Stimulated activated CD8-positive, alpha-beta memory T cell treated with anti-CD3 and anti-CD28 coated beads, Interleukin-12 subunit alpha, Interleukin-12 subunit beta, amount 100 ng/mL, for 4 hours (primary cell): ENCODE measurements around the gene NCAN.

Source experiments
- DNase-seq: peaks from one replicate; pipeline ENCODE4 v3.0.0-alpha.2; 2020; ENCODE audit warnings: low read depth

NCAN gene

DNA sequence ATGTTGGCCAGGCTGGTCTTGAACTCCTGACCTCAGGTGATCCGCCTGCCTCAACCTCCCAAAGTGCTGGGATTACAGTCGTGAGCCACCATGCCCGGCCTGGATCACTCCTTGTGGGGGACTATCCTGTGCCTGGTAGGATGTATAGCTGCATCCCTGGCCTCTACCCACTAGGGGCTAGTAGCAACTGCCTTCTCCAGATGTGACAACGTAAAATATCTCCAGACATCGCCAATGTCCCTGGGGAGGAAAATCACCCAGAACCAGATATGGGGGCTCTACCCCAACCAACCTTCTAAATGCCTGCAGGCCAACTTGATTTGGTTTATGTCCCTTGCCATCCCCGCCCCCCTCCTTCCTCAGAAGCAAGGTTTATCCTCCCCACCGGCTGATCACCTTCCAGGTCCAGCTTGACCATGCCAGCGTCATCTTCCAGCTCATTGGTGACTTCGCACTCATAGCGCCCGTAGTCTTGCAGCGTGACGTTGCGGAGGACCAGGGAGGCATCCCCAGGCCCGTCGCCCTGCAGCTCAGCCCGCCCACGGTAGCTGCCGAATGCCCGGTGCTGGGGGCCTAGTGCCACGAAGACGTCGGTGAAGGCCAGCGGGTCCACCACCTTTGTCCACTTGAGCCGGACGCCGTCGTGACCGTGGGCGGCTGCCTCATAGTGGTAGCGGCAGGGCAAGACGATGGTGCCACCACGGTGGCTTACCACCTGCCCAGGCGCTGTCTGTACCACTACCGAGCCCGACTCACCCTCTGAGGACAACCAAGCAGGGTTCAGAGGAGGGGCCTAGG, 48.9 kb downstream of the NCAN start:
- DNase-seq: no peak

DNA sequence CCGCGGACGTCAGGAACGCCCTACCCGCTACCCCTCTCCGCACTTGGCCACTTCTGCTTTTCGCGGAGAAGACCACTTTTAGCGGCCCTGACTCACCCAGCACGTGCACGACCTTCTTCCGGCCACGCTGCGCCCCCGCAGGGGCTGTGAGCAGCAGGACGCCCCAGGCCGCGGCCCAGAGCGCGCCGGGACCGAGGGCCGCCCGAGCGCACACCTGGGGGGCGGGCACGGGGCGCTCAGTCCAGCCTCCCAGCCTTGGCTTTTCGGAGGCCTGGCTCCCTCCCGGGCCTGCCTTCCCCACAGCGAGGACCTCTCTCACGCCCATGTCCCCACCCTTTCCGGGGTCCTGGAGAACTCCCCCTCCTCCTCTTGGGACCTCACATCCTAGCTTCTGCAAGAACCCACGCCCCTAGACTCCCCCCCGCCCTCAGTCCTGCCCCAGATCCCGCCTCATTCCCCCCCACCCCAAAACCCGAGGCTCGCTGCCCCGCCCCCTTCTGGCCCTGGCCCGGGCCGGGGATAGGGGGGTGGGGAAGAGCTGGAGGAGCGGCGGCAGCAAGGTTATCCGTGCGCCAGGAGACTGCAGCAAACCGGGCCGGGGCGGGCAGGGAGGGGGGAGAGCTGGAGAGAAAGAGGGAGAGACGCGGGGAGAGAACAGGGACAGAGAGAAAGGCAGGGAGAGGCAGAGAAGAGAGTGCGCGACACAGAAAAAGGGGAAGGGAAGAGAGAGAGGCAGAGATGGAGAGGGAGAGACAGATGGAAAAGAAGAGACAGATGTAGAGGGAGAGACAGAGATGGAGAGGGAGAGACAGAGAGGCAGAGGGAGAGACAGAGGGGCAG, 49.8 kb downstream of the NCAN start:
- no peak for DNase-seq

DNA sequence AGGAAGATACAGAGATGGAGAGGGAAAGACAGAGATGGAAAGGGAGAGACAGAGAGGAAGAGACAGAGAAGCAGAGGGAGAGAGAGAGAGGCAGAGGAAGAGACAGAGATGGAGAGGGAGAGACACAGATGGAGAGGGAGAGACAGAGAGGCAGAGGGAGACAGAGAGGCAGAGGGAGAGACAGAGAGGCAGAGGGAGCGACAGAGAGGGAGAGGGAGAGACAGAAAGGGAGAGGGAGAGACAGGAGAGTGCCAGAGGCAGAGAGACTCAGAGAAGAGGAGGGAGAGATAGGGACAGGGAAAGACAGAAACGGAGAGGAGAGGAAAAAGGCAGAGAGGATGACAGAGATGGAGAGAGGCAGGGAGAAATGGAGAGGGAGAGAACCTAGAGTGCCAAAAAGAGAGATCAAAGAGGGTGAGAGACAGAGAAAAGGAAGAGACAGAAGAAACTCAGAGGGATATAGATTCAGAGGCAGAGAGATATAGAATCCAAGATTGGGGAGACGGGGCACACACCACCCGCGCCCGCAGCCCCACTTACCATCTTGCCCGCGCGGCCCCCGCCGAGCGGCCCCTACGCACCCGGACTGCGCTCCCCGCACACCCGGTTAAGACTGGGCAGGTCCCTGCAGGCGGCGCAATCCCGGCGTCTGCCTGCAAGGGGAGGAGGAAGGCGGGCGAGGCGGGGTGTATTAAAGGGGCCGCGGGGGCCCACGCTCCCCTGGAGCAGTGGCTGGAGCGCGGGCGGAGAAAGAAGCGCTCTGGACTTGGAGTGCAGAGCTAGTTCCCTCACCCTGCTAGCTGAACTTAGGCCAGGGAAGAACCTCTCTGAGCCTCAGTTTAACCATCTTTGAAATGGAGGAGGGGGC, 50.7 kb downstream of the NCAN start:
- DNase-seq: no peak

DNA sequence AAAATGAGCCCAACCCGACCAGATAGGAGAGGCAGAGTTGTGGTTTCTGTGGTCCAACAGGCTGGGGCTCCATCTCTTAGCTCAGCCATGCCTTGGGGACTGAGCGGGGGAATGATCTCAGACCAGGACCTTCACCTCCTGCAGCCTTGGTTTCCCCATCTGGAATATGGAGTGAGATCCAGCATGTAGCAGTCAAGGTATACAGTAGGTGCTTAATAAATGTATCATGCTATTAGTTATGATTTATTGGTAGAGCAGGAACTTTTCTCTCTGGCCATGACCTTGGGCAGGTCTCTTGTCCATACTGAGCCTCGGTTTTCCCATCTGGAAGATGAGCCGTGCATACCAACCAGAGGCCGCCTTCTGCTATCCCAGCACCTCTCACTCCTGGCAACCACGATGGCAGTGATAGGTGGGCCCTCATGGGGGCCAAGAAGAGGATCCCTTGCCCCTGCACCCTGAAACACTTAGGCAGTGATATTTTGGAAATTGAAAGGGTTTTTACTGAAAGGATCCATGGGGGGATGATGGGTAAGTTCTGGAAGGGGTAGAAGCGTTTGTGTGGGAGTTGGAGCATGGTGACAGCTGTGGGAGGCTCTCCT, 52.2 kb downstream of the NCAN start:
- DNase-seq: no peak

DNA sequence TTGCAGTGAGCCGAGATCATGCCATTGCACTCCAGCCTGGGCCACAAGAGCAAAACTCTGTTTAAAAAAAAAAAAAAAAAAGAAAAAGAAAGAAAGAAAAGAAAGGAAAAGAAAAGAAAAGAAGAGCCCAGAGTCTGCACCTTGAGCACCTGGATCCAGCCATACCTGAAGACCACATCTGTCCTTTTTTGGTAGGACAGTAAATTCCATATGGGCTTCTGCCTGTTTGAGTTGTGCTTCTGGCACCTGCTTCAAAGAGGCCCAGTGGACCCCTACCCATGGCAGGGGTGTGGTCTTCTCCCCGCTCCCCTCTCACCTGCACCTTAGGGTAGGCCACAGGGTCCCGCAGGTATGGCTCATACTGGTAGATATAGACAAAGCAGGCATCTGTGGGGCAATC, 55.5 kb downstream of the NCAN start:
- no peak for DNase-seq

DNA sequence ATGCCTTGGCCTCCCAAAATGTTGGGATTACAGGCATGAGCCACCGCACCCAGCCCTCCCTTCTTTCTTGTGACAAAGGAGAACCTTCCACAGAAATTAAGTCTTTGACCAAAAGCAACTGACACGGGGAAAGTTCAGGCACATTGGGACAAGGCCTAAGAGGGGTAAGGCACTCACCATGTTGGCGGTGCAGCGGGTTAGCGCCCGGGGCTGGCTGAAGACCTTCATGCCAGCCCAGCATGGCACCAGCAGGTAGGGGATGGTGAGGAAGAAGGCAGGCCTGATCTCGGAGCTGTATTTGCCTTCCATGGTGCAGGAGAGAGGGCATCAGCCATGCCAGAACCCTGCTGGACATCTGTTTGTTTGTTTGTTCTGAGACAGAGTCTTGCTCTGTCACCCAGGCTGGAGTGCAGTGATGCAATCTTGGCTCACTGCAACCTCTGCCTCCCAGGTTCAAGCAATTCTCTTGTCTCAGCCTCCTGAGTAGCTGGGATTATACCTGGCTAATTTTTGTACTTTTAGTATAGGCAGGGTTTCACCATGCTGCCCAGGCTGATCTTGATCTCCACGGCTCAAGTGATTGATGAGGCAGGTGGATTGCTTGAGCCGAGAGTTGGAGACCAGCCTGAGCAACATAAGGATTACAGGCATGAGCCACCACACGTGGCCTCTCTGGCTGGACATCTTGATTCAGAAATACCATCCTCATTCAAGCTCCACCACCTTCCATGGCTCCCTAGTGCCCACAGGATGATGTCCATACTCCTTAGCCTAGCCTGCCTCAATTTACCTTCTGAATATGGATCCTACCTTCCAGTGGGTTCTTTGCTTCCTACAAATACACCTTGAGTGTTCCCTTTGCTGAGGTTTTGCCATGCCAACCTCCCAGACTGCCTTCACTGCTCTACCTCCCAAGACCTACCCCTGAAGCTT, 57.0 kb downstream of the NCAN start:
- no peak for DNase-seq

DNA sequence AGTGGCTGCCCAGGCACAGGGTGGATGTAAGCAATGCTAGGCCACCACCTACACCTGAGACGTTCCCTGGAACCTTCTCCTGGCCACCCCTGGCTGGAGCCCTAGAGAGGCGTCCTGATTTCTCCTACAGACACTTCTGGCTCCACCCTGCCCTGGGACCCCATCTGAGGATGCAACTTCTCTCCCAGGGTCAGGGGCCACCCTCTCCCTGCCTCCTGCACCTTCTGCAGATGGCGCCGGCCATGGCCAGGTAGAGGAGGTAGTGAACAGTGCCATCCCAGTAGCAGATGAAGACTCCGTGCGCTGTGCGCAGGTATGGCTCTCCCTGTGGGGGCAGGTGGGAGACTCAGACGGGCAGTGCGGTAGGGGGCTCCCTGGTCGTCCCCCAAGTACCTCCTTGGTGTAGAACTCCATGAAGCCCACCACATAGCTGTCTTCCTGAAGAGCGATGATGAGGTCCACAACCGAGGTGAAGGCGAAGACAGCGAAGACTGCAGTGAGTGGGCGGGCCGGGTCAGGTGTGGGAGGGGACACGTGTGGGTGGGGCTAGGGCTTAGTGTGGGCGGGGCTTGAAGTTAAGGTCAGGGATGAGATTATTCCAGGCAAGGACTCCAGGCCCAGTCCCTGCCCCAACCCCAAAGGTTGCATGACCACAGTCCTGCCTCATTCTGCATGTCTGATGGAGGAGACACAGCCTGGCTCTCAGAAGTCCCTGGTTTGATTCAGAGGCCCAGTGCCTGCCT, 58.4 kb downstream of the NCAN start:
- DNase-seq: no peak

DNA sequence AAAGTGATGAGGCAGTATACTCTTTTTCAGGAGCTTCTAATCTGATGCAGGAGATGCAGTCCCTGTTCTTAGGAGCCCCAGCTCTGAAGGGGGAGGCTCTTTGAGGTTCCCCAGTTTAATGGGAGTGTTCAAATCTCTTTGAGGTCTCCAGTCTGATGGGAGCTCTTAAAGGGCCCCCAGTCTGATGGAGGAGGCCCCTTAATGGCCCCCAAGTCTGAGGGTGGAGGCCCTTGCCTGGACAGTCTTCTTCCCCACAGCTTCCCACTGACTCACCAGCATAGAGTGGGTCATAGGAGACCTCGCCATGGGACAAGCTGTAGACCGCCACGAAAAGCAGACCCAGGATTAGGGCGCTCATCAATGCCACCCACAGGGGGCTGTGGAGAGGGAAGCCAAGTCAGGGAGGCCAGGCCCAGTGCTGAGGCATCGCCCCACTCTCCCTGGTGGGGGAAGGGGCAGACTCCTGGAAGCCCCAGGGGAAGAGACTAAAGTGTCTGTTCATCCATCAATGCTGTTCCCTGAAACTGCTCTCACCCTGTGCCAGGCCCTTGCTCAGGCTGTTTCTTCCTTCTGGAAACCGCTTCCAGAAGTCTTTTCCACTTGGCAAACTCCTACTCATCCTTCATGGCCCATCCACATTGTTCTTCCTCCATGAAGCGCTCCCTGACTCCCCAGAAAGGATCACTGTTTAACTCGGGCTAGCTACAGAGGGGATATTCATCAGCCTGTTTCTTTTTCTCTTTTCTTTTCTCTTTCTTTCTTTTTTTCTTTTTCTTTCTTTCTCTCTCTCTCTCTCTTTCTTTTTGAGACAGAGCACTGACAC, 59.2 kb downstream of the NCAN start:
- DNase-seq: no peak

DNA sequence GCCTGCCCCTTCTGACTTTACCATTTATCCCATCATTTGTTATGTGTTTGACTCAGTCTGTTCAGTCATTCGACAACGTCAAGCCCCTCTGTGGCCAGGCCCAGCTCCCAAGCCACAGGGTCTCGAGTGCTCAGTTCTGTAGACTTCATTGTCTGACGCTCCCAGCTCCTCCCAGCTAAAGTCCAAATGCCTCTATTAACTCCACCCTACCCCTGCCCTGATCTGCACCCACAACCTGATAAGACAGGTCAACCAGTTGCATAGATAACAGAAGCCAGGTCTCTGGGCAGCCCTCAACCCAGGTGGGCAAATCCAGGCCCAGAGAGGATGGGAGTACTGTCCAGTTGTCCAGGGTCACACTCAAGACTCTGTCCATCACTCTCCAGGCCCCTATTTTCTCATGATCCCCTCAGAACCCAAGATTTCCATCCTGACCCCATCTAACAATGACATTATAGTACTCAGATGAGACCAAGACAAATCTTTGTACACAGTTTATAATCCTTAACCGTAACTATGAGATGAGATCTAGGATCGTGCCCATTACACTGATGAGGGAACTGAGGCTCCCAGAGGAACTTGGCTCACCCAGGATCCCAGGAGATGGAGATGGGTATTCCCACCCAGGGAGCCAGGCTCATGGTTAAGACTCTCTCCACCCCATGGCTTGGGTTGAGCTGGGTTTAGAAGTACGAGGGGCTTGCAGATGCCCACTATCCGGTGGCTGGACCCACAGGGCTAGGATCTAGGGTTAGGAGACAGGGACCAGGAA, 60.3 kb downstream of the NCAN start:
- DNase-seq: no peak

DNA sequence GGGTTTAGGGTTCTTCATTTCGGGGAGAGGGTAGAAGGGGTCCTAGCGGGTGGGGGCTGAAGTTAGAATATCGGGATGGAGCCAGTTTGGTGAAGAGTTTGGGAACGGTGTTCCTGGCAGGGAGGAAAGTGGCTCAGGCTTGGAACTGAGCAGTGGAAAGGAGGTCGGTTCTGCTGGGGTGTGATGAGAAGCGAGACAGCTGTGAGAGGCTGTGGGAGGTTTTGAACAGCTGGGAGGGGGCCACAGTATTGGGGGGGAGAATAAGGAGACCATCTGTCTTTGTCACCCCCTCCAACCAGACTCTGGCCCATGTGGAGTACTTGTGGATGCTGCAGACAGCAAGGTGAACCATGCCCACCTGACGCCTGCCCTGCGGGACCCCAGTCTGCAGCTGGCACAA, 62.4 kb downstream of the NCAN start:
- DNase-seq: no peak

DNA sequence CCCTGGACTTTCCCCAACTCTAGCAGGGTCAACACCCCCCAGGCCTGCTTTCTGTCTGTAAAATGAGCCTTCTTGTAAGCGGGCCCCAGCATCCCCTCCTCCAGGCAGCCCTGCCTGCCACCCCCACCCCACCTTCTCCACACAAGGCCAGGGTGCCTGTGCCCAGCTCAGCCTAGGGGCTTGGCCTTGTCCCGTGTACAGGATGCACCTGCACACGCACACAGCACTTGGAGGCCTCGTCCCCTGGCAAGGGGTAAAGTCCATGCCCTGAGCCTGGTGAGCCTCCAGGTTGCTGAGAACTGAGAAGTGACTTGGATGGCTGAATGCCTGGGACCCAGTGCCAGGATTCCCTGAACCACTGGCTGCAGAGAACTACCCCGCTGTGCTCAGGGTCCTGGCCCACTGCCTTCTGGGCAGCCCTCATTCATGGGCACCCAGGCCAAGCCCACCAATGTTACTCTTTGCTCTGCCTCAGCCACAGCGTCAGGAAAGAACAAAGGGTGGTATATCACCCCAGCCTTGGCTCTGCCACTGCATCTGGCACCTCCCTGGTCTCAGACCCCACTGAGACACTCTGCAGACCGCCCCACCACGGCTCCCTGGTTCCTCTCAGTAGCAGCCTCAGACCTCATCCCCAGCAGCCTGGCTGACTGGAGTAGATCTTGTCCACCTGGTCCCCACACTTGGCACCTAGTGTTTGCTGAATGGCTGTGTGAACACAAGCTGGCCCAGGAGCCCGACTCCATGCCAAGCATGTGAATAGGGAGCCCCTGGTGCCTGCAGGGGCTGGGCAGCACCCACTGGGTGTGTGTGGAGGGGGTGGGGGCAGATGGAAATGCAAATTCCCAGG, 63.2 kb downstream of the NCAN start:
- DNase-seq: no peak

DNA sequence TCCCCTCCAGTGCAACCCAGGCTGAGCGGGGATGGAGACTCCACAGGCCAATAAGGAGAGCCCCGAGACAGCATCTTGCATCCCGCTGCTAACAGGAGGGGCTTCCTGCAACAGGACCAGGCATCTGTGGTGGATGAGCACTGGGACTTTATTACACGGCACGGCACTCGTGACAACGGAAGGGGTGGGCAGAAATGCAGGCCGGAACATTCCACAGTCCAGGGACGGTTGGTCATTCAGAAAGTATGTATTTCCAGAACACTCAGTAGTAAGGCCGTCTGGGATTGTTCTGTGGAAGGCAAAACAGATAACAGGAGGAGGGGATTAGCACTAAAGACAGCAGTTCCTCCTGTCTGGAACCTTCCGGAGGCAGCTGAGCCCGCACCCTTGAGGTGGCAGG, 64.6 kb downstream of the NCAN start:
- DNase-seq: no peak

DNA sequence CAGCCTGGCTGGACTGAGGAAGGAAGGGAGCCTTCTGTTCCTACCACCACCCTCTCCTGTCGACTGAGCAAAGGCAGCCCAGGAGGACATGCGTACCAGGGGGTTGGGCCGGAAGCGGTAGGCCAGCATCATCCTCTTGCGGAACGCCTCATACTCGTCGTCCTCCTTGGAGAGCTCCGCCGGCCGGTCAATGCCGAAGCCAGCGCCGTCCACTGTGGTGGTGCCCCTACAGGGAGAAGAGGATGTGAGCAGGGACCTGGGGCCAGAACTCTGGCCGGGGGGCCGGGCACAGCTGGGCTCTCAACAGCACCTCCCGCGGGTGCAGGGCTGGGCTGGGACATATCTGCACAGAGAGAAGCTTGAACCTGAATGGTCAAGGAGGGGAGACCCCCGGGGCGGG, 65.1 kb downstream of the NCAN start:
- no peak for DNase-seq

DNA sequence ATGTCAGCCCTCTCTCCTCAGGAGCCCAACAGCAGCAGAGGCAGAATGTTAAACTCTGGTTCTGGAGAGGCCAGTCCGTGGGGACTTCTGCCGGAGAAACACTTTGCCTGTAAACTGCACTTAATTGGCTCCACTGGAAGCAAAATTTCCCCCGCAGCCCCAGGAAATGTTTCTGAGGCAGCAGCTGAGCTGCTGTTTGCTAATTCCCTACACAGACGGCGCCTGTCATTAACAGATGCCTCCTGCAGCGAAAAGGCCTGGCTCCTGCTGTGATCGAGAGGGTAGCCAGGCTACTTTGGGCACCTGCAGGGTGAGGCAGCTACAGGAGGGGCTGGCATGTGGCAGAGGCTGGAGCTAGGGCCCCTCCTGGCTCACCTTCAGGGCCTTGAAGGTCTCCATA, 66.6 kb downstream of the NCAN start:
- no peak for DNase-seq

DNA sequence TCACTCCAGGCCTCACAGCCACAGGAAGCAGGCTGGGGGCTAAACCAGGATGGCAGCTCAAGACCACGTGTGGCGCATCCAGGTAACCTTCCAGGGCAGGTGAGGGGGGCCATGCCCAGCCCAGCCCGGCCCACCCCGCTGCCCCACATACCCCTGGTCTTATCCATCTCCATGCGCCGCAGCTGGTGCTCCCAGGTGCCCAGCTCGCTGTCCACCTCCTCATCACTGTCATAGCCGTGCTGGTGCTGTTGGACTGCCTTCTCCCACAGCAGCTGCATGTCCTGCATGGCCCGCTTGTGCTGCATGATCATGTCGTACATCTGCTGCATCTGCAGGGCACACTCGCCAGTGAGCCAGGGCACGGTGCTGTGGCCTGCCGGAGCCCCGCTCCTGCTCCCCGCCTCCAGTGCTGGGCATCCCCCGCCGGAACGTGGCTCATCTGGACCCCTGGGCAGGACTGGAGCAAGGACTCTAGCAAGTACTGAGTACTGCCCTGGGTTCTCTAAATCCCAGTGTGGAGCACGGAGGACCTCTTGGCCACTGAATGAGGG, 67.4 kb downstream of the NCAN start:
- no peak for DNase-seq

DNA sequence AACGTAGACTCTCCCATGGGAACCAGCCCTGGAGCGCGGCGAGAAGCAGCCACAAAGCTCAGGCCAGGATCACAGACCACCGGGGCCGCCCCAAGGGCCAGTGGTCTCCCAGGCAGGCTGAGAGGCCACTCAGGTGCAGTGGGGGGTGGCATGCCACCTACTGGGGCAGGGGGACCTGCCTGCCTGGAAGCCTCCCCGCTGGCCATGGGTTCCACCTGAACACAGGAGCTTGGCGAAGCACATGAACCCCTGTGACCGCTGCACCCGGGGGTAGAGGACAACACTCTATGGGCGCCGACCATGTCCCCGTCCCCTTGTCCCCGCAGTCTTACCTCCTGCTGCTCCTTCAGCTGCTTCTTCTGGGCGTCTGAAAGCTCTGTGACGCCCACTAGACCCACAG, 68.1 kb downstream of the NCAN start:
- no peak for DNase-seq

DNA sequence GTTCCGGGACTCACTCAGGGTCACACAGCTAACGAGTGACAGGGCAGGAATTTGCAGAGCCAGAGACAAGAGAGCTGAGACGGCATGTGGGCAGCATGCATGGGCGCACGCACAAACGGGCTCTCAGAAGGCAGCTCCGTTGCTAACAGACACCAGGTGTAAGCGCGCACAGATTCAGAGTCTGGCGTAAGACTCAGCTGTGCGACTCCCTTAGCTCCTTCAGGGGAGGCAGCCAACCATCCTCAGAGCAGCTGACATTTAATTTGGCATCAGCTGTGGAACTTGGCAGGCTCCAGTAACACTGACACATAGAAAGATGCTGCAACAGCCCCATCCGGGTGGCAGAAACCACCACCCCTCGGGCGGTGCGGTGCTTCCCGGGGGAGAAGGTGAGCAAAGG, 68.8 kb downstream of the NCAN start:
- no peak for DNase-seq
